ENCODE data around the gene BMPR1B.

- no peak for TF ChIP-seq CTCF (IDR thresholded peaks at IDR 0.05 in 8 of 11, conservative IDR thresholded peaks at IDR 0.05 in 3 of 11)
- TF ChIP-seq POLR2AphosphoS5 (IDR thresholded peaks at IDR 0.05): no peak
These were observed 362.7 kb downstream of the BMPR1B start for GRCh38 chr4:95120456-95120855.
